Activated naive CD4-positive, alpha-beta T cell treated with anti-CD3 and anti-CD28 coated beads, Interleukin-2, amount 50 U/mL, for 24 hours (primary cell): Measurements from ENCODE around the gene HAUS6.
A peak's percentile ranks its signal among the peaks of the same experiment; 100 is the strongest.
"Not testable (repeated sequence)": the region's sequence is repeated elsewhere in the genome, so short reads cannot be mapped to it uniquely, and the experiment has no call there.

ENCODE experiments used
- H3K27ac Mint-ChIP-seq: one replicate; pipeline ENCODE4 v1.8.0; 2021; ENCODE audit warnings: mild to moderate bottlenecking, mixed read lengths
- H3K27me3 Mint-ChIP-seq: one replicate; pipeline ENCODE4 v1.8.0; 2021; ENCODE audit warnings: mixed read lengths
- H3K36me3 Mint-ChIP-seq: one replicate; pipeline ENCODE4 v1.8.0; 2021; ENCODE audit warnings: mixed read lengths
- H3K4me1 Mint-ChIP-seq: one replicate; pipeline ENCODE4 v1.8.0; 2021; ENCODE audit warnings: mixed read lengths
- H3K4me3 Mint-ChIP-seq: one replicate; pipeline ENCODE4 v1.8.0; 2021; ENCODE audit warnings: mild to moderate bottlenecking, mixed read lengths
- H3K9me3 Mint-ChIP-seq: one replicate; pipeline ENCODE4 v1.8.0; 2021; ENCODE audit warnings: mixed read lengths

Gene HAUS6

DNA sequence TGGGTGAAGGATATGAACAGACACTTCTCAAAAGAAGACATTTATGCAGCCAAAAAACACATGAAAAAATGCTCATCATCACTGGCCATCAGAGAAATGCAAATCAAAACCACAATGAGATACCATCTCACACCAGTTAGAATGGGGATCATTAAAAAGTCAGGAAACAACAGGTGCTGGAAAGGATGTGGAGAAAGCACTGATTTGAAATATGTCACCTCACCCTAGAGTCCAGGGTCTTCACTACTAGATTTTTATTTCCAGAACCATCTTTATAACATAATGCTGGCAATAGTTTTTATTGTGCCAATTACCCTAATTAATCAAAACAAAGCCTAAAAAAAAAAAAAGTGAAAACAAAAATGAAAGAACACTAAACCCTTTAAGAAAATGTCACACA is 5.3 kb downstream of the HAUS6 start:
- H3K9me3 Mint-ChIP-seq, H3K27me3 Mint-ChIP-seq, H3K4me3 Mint-ChIP-seq: not testable (repeated sequence)
- Mint-ChIP-seq H3K27ac (peak overlapping the region; percentile 35), H3K4me1 (peaks cover 38% of the 10 kb centered on the region), H3K36me3 (peaks cover 10% of the 10 kb centered on the region)

DNA sequence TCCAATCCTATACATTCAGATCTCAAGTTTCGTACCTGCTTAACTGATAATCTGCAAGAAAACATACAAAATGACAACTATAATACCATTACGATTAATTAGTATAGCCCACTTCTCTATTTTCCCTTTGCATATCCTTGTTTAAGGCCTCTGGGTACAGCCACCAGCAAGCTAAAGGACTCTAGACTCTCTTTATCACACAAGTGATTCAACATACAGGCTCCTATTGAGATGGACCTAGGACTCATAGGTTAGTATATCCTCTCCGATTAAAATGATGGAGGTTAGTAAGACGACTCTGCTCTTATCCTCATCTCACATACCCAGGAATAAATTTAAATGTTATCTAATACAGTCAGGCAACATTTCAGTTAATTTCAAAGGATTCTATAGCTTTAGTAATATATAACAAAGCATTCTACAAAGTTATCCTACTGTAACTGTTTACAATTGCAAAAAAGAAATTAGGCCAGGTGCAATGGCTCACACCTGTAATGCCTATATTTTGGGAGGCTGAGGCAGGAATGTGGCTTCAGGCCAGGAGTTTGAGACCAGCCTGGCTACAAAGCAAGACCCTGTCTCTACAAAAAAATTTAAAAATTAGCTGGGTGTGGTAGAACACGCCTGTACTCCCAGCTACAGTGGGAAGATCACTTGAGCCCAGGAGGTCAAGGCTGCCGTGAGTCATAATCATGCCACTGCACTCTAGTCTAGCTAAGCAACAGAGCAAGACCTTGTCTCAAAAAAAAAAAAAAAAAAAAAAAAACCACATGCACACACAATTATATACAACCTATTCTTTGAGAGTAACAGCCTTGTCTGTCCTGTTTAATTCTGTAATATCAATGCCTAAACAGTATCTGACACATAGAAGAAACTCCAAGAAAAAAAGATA is 15.4 kb downstream of the HAUS6 start:
- Mint-ChIP-seq H3K9me3 (no peaks in the 10 kb centered on the region), H3K27ac (no peak overlapping the region), H3K36me3 (peaks cover 7% of the 10 kb centered on the region), H3K4me3 (no peak overlapping the region), H3K4me1 (peaks cover 10% of the 10 kb centered on the region), H3K27me3 (no peaks in the 10 kb centered on the region)

DNA sequence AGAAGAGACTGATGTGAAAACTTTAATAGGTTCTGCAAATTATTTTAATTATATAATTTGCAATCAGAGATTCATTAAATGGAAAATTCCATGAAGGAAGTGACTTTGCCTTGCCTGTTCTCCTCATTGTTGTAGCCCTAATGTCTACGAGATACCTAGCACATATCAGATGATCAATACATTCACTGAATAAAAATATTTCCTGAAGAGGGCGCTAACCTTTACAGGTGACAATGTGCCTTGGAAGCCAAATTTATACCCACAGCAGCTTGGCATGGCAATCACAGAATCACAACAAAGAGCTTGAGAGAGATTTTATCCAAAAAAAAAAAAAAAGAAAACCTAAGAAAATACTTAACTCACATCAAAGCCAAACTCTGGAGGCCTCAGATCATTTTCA is 17.4 kb downstream of the HAUS6 start:
- no peaks in the 10 kb centered on the region for H3K27me3 Mint-ChIP-seq
- H3K9me3 Mint-ChIP-seq, result no peaks in the 10 kb centered on the region
- H3K4me1 Mint-ChIP-seq, result peaks cover 10% of the 10 kb centered on the region
- peaks cover 9% of the 10 kb centered on the region for H3K36me3 Mint-ChIP-seq
- no peak overlapping the region for H3K4me3 Mint-ChIP-seq
- H3K27ac Mint-ChIP-seq, result peak overlapping the region; percentile 70

DNA sequence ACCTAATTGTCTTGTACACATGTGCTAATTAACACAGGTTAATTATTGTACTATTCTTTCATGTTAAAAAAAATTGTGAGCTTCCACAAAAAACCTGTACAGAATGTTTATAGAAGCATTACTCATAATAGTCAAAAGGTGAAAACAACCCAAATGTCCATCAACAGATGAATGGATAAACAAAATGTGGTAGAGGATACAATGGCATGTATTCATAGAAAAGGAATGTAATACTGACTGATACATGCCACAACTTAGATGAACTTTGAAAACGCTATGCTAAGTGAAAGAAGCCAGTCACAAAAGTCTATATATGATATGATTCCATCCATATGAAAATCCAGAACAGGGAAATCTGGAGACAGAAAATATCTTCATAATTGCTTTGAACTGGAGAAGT is 27.9 kb downstream of the HAUS6 start:
- Mint-ChIP-seq H3K36me3 (peaks cover 25% of the 10 kb centered on the region), H3K27ac (no peak overlapping the region), H3K4me3 (no peak overlapping the region), H3K27me3 (no peaks in the 10 kb centered on the region), H3K4me1 (peaks cover 20% of the 10 kb centered on the region), H3K9me3 (no peaks in the 10 kb centered on the region)

DNA sequence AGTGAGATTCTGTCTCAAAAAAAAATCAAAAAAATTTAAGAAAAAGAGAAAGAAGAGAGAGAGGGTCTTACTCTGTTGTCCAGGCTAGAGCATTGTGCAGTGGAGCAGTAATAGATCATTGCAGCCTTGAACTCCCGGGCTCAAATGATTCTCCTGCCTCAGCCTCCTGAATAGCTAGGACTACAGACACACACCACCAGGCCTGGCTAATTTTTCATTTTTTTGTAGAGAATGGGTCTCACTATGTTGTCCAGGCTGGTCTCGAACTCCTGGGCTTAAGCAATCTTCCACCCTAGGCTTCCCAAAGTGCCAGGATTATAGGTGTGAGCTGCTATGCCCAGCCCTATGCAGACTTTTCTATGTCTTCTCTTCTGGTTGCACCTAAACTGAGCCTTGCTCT is 28.5 kb downstream of the HAUS6 start:
- Mint-ChIP-seq H3K4me3 (no peak overlapping the region), H3K36me3 (peaks cover 25% of the 10 kb centered on the region), H3K27me3 (no peaks in the 10 kb centered on the region), H3K4me1 (peaks cover 20% of the 10 kb centered on the region), H3K27ac (no peak overlapping the region), H3K9me3 (no peaks in the 10 kb centered on the region)

DNA sequence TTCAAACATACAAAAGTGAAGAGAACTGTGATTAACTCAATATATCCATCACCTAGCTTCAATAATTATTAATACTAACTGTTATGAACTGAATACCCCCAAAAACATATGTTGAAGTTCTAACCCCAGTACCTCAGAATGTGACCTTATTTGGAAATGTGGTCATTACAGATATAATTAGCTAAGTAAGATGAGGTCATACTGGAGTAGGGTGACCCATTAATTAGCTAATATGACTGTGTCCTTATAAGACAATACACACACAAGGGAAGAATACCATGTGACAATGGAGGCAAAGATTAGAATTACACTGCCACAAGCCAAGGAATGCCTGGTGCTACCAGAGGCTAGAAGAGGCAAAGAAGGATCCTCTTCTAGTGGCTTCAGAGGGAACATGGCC is 45.7 kb downstream of the HAUS6 start:
- Mint-ChIP-seq H3K4me1 (peaks cover 19% of the 10 kb centered on the region), H3K9me3 (no peaks in the 10 kb centered on the region), H3K27me3 (no peaks in the 10 kb centered on the region), H3K4me3 (no peak overlapping the region), H3K36me3 (peaks cover 22% of the 10 kb centered on the region), H3K27ac (no peak overlapping the region)

DNA sequence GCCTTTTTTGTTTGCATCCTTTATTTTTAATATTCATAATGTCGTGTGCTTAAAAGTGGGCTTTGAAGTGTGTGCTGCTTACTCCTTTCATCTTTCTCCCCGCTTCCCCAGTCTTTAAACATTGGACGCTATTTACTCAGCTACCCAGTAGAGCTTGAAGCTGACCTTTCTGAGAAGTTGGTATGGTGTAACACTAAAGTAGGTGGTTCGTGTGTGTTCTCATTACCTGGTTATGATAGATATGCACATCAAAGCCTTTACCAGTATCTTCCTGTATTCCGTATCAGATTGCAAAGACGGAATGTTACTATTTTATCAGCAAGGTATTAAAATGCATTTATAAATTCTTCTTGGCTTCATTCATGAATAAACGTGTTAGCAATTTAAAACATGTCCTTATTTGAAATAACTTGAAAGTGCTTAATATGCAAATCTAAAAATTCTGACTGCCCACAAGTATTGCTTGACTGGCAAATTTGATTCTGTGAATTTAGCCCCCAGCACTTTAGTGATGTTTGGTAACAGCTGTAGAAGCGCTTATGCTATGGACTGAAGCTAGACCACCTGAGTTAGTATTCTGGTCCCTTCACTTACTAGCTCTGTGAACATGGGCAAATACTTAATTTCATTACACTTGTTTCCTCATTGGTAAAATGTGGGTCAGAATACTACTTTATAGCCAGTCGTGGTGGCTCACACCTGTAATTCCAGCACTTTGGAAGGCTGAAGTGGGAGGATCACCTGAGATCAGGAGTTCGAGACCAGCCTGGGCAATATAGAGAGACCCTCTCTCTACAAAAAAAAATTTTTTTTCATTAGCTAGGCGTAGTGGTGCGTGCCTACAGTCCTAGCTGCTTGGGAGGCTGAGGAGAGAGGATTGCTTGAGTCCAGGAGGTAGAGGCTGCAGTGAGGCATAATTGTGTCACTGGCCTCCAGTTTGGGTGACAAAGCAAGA is 51.8 kb downstream of the HAUS6 start:
- Mint-ChIP-seq H3K4me1 (peaks cover 43% of the 10 kb centered on the region), H3K27me3 (no peaks in the 10 kb centered on the region), H3K36me3 (peaks cover 4% of the 10 kb centered on the region), H3K9me3 (no peaks in the 10 kb centered on the region), H3K27ac (peak overlapping the region; percentile 74), H3K4me3 (peak overlapping the region; percentile 94)

DNA sequence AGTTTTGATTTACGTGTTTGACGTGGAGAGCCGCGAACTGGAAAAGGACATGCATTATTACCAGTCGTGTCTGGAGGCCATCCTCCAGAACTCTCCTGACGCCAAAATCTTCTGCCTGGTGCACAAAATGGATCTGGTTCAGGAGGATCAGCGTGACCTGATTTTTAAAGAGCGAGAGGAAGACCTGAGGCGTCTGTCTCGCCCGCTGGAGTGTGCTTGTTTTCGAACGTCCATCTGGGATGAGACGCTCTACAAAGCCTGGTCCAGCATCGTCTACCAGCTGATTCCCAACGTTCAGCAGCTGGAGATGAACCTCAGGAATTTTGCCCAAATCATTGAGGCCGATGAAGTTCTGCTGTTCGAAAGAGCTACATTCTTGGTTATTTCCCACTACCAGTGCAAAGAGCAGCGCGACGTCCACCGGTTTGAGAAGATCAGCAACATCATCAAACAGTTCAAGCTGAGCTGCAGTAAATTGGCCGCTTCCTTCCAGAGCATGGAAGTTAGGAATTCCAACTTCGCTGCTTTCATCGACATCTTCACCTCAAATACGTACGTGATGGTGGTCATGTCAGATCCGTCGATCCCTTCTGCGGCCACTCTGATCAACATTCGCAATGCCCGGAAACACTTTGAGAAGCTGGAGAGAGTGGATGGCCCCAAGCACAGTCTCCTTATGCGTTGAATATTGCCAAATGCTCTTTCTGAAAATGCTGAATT is 52.6 kb downstream of the HAUS6 start:
- H3K4me3 Mint-ChIP-seq, result peak overlapping the region; percentile 94
- no peaks in the 10 kb centered on the region for H3K9me3 Mint-ChIP-seq
- peak overlapping the region; percentile 90 for H3K27ac Mint-ChIP-seq
- H3K4me1 Mint-ChIP-seq, result peaks cover 43% of the 10 kb centered on the region
- H3K36me3 Mint-ChIP-seq, result peaks cover 2% of the 10 kb centered on the region
- no peaks in the 10 kb centered on the region for H3K27me3 Mint-ChIP-seq

DNA sequence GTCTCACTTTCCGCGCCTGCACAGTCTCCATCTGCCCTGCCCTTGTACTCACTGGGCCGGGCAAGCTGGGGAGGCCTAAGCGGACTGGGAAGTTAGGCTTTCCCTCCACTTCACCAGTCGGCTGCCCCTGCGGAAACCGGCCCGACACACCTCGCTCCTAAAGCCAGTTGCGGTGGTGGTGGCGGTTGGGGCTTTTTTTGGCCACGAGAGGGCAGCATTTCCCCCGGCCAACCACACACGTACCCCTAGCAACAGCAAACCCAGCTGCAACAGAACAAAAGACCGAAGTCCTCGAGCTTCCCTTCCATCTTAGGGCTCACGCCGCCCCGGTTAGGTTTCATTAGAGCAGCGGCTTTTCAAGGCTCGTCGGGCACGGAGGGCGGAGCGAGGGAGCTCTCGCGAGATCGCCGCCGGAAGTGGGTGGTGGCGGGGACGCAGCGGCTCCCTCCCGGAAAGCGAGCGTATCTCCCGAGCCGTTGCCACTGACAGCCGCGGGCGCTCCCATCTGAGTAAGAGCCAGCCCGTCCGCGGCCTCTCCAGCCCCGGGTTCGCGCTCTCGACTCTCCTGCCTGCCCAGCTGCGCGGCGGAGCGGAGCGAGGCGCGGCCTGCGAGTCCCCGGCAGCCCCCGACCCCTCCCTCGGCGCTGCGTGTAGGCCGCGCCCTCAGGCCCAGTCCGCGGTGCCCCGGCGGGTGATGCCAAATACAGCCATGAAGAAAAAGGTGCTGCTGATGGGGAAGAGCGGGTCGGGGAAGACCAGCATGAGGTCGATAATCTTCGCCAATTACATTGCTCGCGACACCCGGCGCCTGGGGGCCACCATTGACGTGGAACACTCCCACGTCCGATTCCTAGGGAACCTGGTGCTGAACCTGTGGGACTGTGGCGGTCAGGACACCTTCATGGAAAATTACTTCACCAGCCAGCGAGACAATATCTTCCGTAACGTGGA is 53.5 kb downstream of the HAUS6 start, which contains the start of gene RRAGA:
RRAGA (plus strand) TSS at position 462 of the 951 bp plus-strand sequence; CDS start at position 695, 233 bp downstream.
- Mint-ChIP-seq H3K27me3 (no peaks in the 10 kb centered on the region), H3K36me3 (peaks cover 2% of the 10 kb centered on the region), H3K4me1 (peaks cover 43% of the 10 kb centered on the region), H3K27ac (peak within 1 kb of the TSS; percentile 97), H3K9me3 (no peaks in the 10 kb centered on the region), H3K4me3 (peak within 1 kb of the TSS; percentile 94)

DNA sequence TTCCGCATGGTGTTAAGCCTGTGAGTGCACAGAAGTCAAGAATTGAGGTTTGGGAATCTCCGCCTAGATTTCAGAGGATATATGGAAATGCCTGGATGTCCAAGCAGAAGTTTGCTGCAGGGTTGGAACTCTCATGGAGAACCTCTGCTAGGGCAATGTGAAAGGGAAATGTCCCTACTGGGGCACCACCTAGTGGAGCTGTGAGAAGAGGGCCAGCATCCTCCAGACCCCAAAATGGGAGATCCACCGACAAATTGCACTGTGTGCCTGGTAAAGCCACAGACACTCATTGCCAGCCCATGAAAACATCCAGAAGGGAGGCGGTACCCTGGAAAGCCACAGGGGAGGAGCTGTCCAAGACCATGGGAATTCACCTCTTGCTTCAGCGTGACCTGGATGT is 66.1 kb downstream of the HAUS6 start:
- Mint-ChIP-seq H3K4me3 (no peak overlapping the region), H3K9me3 (no peaks in the 10 kb centered on the region), H3K27ac (no peak overlapping the region), H3K27me3 (no peaks in the 10 kb centered on the region), H3K4me1 (no peaks in the 10 kb centered on the region), H3K36me3 (peaks cover 9% of the 10 kb centered on the region)

DNA sequence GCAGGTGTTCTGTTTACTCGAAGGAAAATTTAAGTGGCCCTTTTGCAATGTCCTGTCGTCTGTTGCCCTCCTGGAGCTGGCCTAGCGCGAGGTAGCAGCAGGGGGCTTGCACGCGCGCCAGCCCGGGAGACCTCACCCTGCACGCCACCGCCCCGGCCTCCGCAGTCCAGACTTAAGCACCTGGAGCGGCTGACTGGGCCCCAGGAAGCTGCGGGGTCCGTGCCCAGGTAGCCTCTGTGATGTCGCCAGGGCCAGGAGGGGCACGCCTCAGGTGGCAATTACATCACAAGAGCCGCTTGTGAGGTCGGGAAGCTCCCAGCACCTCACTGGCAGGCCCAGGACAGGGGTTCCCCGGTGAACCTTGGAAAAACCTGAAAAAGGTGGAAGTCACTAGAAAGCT is 69.7 kb downstream of the HAUS6 start, which contains the start of gene SAXO1:
SAXO1 (minus strand) TSS at position 195 of the 400 bp plus-strand sequence. CDS start 301 bp downstream, outside the sequence.
- peaks cover 9% of the 10 kb centered on the region for H3K36me3 Mint-ChIP-seq
- H3K9me3 Mint-ChIP-seq, result no peaks in the 10 kb centered on the region
- H3K27me3 Mint-ChIP-seq, result no peaks in the 10 kb centered on the region
- H3K4me3 Mint-ChIP-seq, result no peak within 1 kb of the TSS
- no peaks in the 10 kb centered on the region for H3K4me1 Mint-ChIP-seq
- no peak within 1 kb of the TSS for H3K27ac Mint-ChIP-seq

DNA sequence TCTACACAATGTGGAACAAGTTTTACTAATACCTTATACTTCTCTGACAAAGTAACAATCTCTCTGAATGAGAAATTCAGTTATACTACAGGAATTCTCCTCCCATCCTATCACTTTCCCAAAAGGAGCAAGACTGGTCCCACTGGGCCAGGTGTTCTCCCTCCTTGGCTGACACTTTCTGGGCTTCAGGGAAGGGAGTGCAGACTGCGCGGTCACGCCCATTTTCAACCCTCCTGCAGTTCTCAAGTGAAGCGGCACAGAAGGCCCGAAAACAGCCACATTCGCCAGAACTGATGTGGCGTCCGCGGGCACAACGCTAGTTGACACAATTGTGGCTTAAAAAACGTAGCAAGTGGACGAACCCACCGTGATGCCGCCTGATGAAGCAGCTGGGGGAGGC is 70.3 kb downstream of the HAUS6 start:
- no peak overlapping the region for H3K27ac Mint-ChIP-seq
- H3K9me3 Mint-ChIP-seq, result no peaks in the 10 kb centered on the region
- H3K4me3 Mint-ChIP-seq, result no peak overlapping the region
- no peaks in the 10 kb centered on the region for H3K27me3 Mint-ChIP-seq
- H3K36me3 Mint-ChIP-seq, result peaks cover 5% of the 10 kb centered on the region
- no peaks in the 10 kb centered on the region for H3K4me1 Mint-ChIP-seq

DNA sequence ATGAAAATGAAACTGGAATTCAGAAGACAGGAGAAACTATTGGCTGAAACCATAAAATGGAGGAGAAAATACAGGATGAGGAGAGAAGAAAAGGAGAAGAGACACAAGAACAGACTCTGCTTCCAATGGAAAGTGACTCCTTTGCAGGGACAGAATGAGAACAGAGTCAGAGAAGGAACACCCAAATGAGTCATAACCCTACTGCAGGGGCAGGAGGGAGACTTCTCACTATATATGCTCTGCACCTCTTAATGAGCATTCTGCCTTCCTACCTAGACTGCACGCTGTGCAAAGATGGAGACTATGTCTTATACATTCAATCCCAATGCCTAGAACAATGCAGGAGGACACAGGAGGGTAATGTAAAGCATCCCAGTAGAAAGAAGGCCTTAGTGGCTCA is 71.8 kb downstream of the HAUS6 start:
- Mint-ChIP-seq H3K36me3 (peaks cover 5% of the 10 kb centered on the region), H3K27me3 (no peaks in the 10 kb centered on the region), H3K9me3 (no peaks in the 10 kb centered on the region), H3K4me3 (no peak overlapping the region), H3K27ac (no peak overlapping the region), H3K4me1 (peaks cover 4% of the 10 kb centered on the region)

DNA sequence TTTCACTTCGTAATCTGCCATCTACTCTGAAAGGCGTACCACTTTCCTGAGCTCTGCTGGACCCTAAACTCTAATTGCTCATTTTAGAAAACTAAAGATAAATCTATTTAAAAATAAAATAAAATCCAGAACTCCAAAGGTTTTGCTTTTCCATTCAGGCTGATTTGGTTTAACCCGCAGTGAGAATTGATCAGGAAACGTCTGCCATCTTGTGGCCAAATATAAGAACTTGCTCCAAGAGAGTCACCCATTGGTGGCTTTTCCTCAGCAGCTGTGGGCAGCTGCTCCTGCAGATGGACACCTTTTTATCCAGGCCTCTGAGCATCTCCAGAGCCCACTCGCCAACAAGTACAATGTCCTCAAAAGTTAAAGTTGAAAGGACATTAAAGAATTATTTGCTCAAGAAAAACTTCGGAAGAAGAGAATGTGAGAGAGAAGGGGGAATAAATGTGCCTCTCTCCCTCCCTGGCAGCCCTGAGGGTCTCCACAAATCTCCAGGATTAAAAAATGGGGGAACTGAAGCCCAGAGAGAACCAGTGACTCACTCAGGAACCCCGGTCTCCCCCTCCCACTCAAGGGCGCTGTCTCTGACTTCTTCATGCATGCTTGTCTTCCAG is 73.8 kb downstream of the HAUS6 start:
- H3K27ac Mint-ChIP-seq, result no peak overlapping the region
- H3K9me3 Mint-ChIP-seq, result no peaks in the 10 kb centered on the region
- no peaks in the 10 kb centered on the region for H3K36me3 Mint-ChIP-seq
- peaks cover 4% of the 10 kb centered on the region for H3K4me1 Mint-ChIP-seq
- H3K4me3 Mint-ChIP-seq, result no peak overlapping the region
- no peaks in the 10 kb centered on the region for H3K27me3 Mint-ChIP-seq
